Gastrocnemius medialis (tissue), 4 donors: ENCODE results near the gene CMPK2.

Experiments used
- CTCF ChIP-seq, 5 experiments: fragments of 450-650 bp in 3 of 5; fragments of 200-600 bp in 2 of 5; sonication (generic) in 2 of 5; IDR thresholded peaks in 4 of 5; conservative IDR thresholded peaks in 1 of 5; 1 replicate in 4 of 5; 2 replicates in 1 of 5; pipeline ENCODE4 v1.5.1; 2016 to 2019; ENCODE audit warnings: antibody characterized with exemption in 5 of 5, mild to moderate bottlenecking in 3 of 5, moderate library complexity in 3 of 5
- POLR2A ChIP-seq, 2 donors: fragments of 450-650 bp; IDR thresholded peaks; one replicate each; pipeline ENCODE4 v1.6.1; 2017; ENCODE audit warnings: antibody characterized with exemption in 2 of 2, mild to moderate bottlenecking in 2 of 2, moderate library complexity in 2 of 2

- TF ChIP-seq CTCF (IDR thresholded peaks at IDR 0.05 in 4 of 5, conservative IDR thresholded peaks at IDR 0.05 in 1 of 5) (no peak), POLR2A (IDR thresholded peaks at IDR 0.05) (no peak)
Observed at GRCh38 chr2:6834163-6834562, 31.5 kb downstream of the CMPK2 start.
